Cardiac muscle cell (in vitro differentiated cells and primary cell): ENCODE data around the gene ZBTB48. TPM values are rescaled to one million over a fixed set of nuclear protein-coding genes. Genes with fewer than 3 reads are reported as not detected.

Source experiments
- DNase-seq, 2 donors: peaks; one replicate each; pipeline versions ENCODE4 v3.0.0 to v3.0.0-alpha.2; 2010 to 2017; ENCODE audit warnings: low read depth in 1 of 2, low spot score in 1 of 2
- H3K27ac ChIP-seq: fragments of 200-600 bp; sonication (generic); 2 replicates; pipeline ENCODE4 v1.5.1; 2016
- H3K27me3 ChIP-seq: fragments of 200-600 bp; sonication (generic); 2 replicates; pipeline ENCODE4 v1.6.0; 2016; ENCODE audit warnings: control low read depth
- H3K36me3 ChIP-seq: fragments of 200-600 bp; sonication (generic); 2 replicates; pipeline ENCODE4 v1.5.1; 2016; ENCODE audit warnings: control low read depth
- H3K4me1 ChIP-seq: fragments of 200-600 bp; sonication (generic); 2 replicates; pipeline ENCODE4 v1.8.1; 2017; ENCODE audit warnings: low read depth, mild to moderate bottlenecking, mixed run types
- H3K4me3 ChIP-seq: fragments of 200-600 bp; sonication (generic); 2 replicates; pipeline ENCODE4 v1.5.1; 2016; ENCODE audit warnings: mild to moderate bottlenecking
- H3K9me3 ChIP-seq: fragments of 200-600 bp; sonication (generic); 2 replicates; pipeline ENCODE4 v1.5.1; 2017; ENCODE audit warnings: low read depth, mild to moderate bottlenecking, control low read depth
- polyA plus RNA-seq: library from polyadenylated mRNA; unstranded; fragments of >200 nt; fragmentation: Nextera tagmentation; extraction: Ambion mirVana; gene quantifications from 2 replicates; pipeline ENCODE4 v1.2.1, GENCODE V29; 2016
- total RNA-seq: library from RNA; depleted of rRNA; stranded (reverse); fragments of >200 nt; gene quantifications from 2 replicates; pipeline ENCODE4 v1.2.3, GENCODE V29; 2016
- TF ChIP-seq, protein P1 (sequence below): IDR thresholded peaks from 2 replicates; pipeline ENCODE4 v1.5.1; 2012; ENCODE audit warnings: low read depth, mild to moderate bottlenecking, low read length

The ZBTB48 gene
- total and polyA plus RNA-seq, 2 experiments from 2014 or later = 28.8 to 46.3 TPM

- Histone ChIP-seq H3K27me3 (peaks cover 12% of the 10 kb centered on the region), H3K9me3 (no peaks in the 10 kb centered on the region), H3K4me3 (no peak overlapping the region), H3K36me3 (no peaks in the 10 kb centered on the region), H3K4me1 (no peaks in the 10 kb centered on the region), H3K27ac (no peak overlapping the region)
- DNase-seq = no peak
- TF ChIP-seq, protein P1, sequence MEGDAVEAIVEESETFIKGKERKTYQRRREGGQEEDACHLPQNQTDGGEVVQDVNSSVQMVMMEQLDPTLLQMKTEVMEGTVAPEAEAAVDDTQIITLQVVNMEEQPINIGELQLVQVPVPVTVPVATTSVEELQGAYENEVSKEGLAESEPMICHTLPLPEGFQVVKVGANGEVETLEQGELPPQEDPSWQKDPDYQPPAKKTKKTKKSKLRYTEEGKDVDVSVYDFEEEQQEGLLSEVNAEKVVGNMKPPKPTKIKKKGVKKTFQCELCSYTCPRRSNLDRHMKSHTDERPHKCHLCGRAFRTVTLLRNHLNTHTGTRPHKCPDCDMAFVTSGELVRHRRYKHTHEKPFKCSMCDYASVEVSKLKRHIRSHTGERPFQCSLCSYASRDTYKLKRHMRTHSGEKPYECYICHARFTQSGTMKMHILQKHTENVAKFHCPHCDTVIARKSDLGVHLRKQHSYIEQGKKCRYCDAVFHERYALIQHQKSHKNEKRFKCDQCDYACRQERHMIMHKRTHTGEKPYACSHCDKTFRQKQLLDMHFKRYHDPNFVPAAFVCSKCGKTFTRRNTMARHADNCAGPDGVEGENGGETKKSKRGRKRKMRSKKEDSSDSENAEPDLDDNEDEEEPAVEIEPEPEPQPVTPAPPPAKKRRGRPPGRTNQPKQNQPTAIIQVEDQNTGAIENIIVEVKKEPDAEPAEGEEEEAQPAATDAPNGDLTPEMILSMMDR = no peak
Observed at GRCh38 chr1:6560267-6560666, 19.5 kb upstream of the ZBTB48 start.

DNA sequence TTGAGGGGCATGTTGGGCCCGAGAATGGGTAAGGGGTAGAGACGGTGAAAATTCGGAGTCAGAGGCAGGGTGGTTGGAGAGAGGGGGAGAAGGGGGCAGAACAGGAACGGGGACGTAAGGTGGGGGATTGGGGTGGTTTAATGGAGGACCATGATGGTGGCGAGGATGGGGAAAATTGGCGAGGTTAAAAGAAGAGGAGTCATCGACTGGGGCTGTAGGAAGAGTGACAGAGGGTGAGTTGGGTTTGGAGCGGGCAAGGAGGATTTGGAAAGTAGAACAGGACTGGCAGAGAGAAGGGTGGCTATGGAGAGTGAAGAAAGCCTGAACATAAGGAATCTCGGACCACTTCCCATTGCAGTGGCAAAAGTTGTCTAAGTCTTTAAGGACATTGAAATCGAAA lies 10.8 kb upstream of the ZBTB48 start:
- Histone ChIP-seq H3K36me3 (no peaks in the 10 kb centered on the region), H3K4me3 (no peak overlapping the region), H3K27me3 (peaks cover 15% of the 10 kb centered on the region), H3K27ac (no peak overlapping the region), H3K4me1 (no peaks in the 10 kb centered on the region), H3K9me3 (no peaks in the 10 kb centered on the region)
- TF ChIP-seq, protein P1 = no peak
- no peak for DNase-seq

DNA sequence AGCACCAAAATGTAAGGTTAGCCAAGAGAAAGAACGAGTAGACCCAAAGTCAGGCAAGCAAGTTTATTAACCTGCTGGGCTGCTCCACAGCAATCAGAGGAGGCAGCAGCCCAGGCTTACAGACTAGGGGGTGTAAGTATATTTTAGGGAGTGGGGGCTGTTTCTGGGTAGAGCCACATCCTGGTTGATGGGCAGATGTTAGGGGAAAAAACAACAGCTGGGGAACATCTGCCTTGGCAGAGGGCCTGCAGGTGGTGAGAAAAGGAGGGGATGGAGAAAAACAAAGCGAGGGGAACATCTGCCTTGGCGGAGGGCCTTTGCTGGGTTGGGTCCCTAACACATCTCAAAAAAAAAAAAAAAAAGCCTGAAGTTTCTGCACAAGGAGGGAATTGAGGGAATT lies 9.7 kb upstream of the ZBTB48 start:
- Histone ChIP-seq H3K27me3 (peaks cover 6% of the 10 kb centered on the region), H3K4me1 (no peaks in the 10 kb centered on the region), H3K4me3 (no peak overlapping the region), H3K9me3 (no peaks in the 10 kb centered on the region), H3K27ac (no peak overlapping the region), H3K36me3 (no peaks in the 10 kb centered on the region)
- TF ChIP-seq, protein P1 = no peak
- DNase-seq = no peak

- Histone ChIP-seq H3K4me3 (no peak overlapping the region), H3K4me1 (no peaks in the 10 kb centered on the region), H3K27me3 (no peaks in the 10 kb centered on the region), H3K9me3 (no peaks in the 10 kb centered on the region), H3K36me3 (no peaks in the 10 kb centered on the region), H3K27ac (no peak overlapping the region)
- DNase-seq = no peak
- TF ChIP-seq, protein P1 = no peak
Observed at GRCh38 chr1:6570987-6571386, 8.8 kb upstream of the ZBTB48 start.

DNA sequence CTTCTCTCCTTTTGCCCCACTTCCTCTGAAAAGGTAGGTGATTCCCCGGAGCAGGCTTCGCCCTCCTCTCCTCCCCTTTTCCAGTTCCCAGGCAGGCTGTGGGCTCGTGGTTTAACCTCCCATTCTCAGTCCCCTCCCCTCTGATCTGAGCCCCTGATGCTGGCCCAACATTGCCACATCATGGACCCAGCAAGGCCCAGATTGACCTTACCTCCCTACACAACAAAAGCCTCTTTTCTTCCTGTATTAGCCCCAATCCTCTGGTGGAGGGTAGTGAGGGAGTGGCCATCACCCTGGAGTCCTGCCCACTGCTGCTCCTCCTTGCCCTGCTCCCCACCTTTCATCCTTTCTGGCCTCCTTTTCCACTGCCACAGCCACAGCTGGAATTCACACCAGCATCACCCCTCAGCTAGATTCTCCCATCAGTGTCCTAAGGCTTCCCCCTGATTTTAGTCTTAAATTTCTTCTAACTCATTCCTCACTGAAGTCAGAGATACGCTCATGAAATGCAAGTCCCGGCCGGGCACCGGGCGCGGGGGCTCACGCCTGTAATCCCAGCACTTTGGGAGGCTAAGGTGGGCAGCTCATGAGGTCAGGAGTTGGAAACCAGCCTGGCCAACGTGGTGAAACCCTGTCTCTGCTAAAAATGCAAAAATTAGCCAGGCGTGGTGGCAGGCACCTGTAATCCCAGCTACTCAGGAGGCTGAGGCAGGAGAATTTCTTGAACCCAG lies 7.0 kb upstream of the ZBTB48 start:
- TF ChIP-seq, protein P1 = no peak
- no peaks in the 10 kb centered on the region for H3K27me3 ChIP-seq
- H3K4me1 ChIP-seq = no peaks in the 10 kb centered on the region
- no peak overlapping the region for H3K27ac ChIP-seq
- no peaks in the 10 kb centered on the region for H3K9me3 ChIP-seq
- no peak overlapping the region for H3K4me3 ChIP-seq
- no peak for DNase-seq
- no peaks in the 10 kb centered on the region for H3K36me3 ChIP-seq
